HepG2 (cell line): ENCODE measurements around the gene CDH12. TPM values are rescaled to one million over a fixed set of nuclear protein-coding genes. Genes with fewer than 3 reads are reported as not detected.
"Not testable (repeated sequence)": the region's sequence is repeated elsewhere in the genome, so short reads cannot be mapped to it uniquely, and the experiment has no call there.

Experiments used
- ATAC-seq: fragments of 200-7000 bp; cut with Tn5 transposase; 3 replicates; pipeline ENCODE4 v1.9.1; 2020; ENCODE audit warnings: mild to moderate bottlenecking, moderate library complexity
- BruUV-seq: library from RNA; stranded (reverse); fragments of 400-500 nt; replicated peaks from 2 replicates; lab custom pipeline; 2021; lab: Mats Ljungman, UMichigan
- CTCF ChIA-PET: fragments of 300-600 bp; formaldehyde crosslinking; extraction: SDS; loops from one replicate; lab custom pipeline; 2021; ENCODE audit warnings: low total read pairs, inconsistent platforms, low intra/inter-chr PET ratio; lab: Yijun Ruan, JAX
- POLR2A ChIA-PET: fragments of 350-600 bp; sonication (Branson Sonifier 250); formaldehyde crosslinking; loops from one replicate; lab custom pipeline; 2020; ENCODE audit warnings: antibody characterized with exemption, inconsistent platforms; lab: Yijun Ruan, JAX
- DNase-seq: peaks from one replicate; pipeline ENCODE4 v3.0.0-alpha.2; 2015; ENCODE audit warnings: low spot score
- FAIRE-seq: peaks from 3 replicates; lab custom pipeline; 2011; peaks lifted over from hg19 to GRCh38; lab: Jason Lieb, UNC
- H2AFZ ChIP-seq: one replicate; pipeline ENCODE4 v1.6.1; 2011; ENCODE audit warnings: low read length, inconsistent platforms
- H3K27ac ChIP-seq: fragments of 300-600 bp; 3 replicates; pipeline ENCODE4 v1.8.0; 2011; ENCODE audit warnings: mixed run types, mild to moderate bottlenecking, mixed read lengths, low read length, inconsistent platforms; ENCODE audit not compliant: insufficient read depth; ENCODE audit errors: extremely low read length
- H3K27me3 ChIP-seq, 2 experiments: fragments of 200-600 bp in 1 of 2; 2 replicates in 1 of 2; 3 replicates in 1 of 2; pipeline versions ENCODE4 v1.6.0 to v1.8.0; 2011; ENCODE audit warnings: low read length in 2 of 2, mild to moderate bottlenecking in 2 of 2, moderate library complexity in 2 of 2, inconsistent platforms in 1 of 2; ENCODE audit not compliant: insufficient read depth in 2 of 2, control insufficient read depth in 1 of 2
- H3K36me3 ChIP-seq, 2 experiments: fragments of 200-600 bp in 1 of 2; replicated peaks in 1 of 2; 2 replicates in 1 of 2; 3 replicates in 1 of 2; pipeline versions ENCODE4 v1.5.1 to v1.8.0; 2011; ENCODE audit warnings: low read length in 2 of 2, inconsistent platforms in 1 of 2; ENCODE audit not compliant: insufficient read depth in 2 of 2, control insufficient read depth in 1 of 2
- H3K4me1 ChIP-seq: 2 replicates; pipeline ENCODE4 v1.5.1; 2012; ENCODE audit warnings: low read length, inconsistent platforms; ENCODE audit not compliant: insufficient read depth
- H3K4me2 ChIP-seq: 2 replicates; pipeline ENCODE4 v1.6.0; 2011; ENCODE audit warnings: low read depth, low read length, inconsistent platforms
- H3K4me3 ChIP-seq, 3 experiments: fragments of 200-600 bp in 1 of 3; sonication (generic), shearing (Covaris generic) in 1 of 3; replicated peaks in 1 of 3; 2 replicates each; pipeline ENCODE4 v1.5.1; 2011 to 2016; ENCODE audit warnings: low read length in 3 of 3, inconsistent platforms in 2 of 3, low read depth in 2 of 3, mild to moderate bottlenecking in 2 of 3, control low read depth in 1 of 3, mixed read lengths in 1 of 3; ENCODE audit not compliant: insufficient read depth in 1 of 3
- H3K79me2 ChIP-seq: one replicate; pipeline ENCODE4 v1.6.1; 2011; ENCODE audit warnings: low read length, inconsistent platforms; ENCODE audit not compliant: insufficient read depth
- H3K9ac ChIP-seq: 2 replicates; pipeline ENCODE4 v1.6.0; 2011; ENCODE audit warnings: mild to moderate bottlenecking, low read depth, low read length, inconsistent platforms; ENCODE audit not compliant: insufficient read depth
- H3K9me3 ChIP-seq: 2 replicates; pipeline ENCODE4 v1.5.1; 2012; ENCODE audit warnings: mild to moderate bottlenecking, low read length
- H4K20me1 ChIP-seq: 2 replicates; pipeline ENCODE4 v1.6.0; 2011; ENCODE audit warnings: inconsistent platforms, mild to moderate bottlenecking, low read length, moderate library complexity; ENCODE audit not compliant: insufficient read depth
- FOXA1 ChIP-seq, 2 experiments: fragments of 450-650 bp in 1 of 2; sonication (generic) in 1 of 2; formaldehyde crosslinking in 1 of 2; IDR thresholded peaks; 2 replicates each; pipeline versions ENCODE4 v1.4.0 to v1.6.1; 2016 to 2020; ENCODE audit warnings: missing genetic modification reagents in 1 of 2
- FOXP4 ChIP-seq: sonication (generic); formaldehyde crosslinking; IDR thresholded peaks from 2 replicates; pipeline ENCODE4 v1.4.0; 2020; ENCODE audit warnings: missing genetic modification reagents
- KLF6 ChIP-seq: IDR thresholded peaks from 2 replicates; pipeline ENCODE4 v1.8.0; 2016; ENCODE audit warnings: missing biosample characterization, missing genetic modification reagents
- PAF1 ChIP-seq: IDR thresholded peaks from 2 replicates; pipeline ENCODE4 v1.6.1; 2016; ENCODE audit warnings: missing genetic modification reagents, missing compliant biosample characterization
- PHF5A ChIP-seq: IDR thresholded peaks from one replicate; pipeline ENCODE4 v1.6.1; 2018; ENCODE audit warnings: low read depth, missing genetic modification reagents; ENCODE audit not compliant: unreplicated experiment
- RCOR2 ChIP-seq: IDR thresholded peaks from 2 replicates; pipeline ENCODE4 v1.6.1; 2016; ENCODE audit warnings: missing biosample characterization, missing genetic modification reagents
- SP140L ChIP-seq: sonication (generic); formaldehyde crosslinking; IDR thresholded peaks from 2 replicates; pipeline ENCODE4 v1.4.0; 2020; ENCODE audit warnings: missing genetic modification reagents, borderline replicate concordance
- SRF ChIP-seq: IDR thresholded peaks from 2 replicates; pipeline ENCODE4 v1.6.1; 2011; ENCODE audit warnings: mild to moderate bottlenecking, low read depth, low read length, moderate library complexity
- SSRP1 ChIP-seq: IDR thresholded peaks from 2 replicates; pipeline ENCODE4 v1.6.1; 2016; ENCODE audit warnings: control low read depth
- WIZ ChIP-seq: sonication (generic); formaldehyde crosslinking; IDR thresholded peaks from 2 replicates; pipeline ENCODE4 v1.5.1; 2020; ENCODE audit warnings: mild to moderate bottlenecking, missing genetic modification reagents
- YEATS4 ChIP-seq: sonication (generic); formaldehyde crosslinking; IDR thresholded peaks from 2 replicates; pipeline ENCODE4 v1.4.0; 2020; ENCODE audit warnings: missing genetic modification reagents, borderline replicate concordance
- ZNF274 ChIP-seq: sonication (generic); formaldehyde crosslinking; IDR thresholded peaks from 2 replicates; pipeline ENCODE4 v1.5.1; 2020; ENCODE audit warnings: mild to moderate bottlenecking, missing genetic modification reagents
- ZNF543 ChIP-seq: sonication (generic); formaldehyde crosslinking; IDR thresholded peaks from 2 replicates; pipeline ENCODE4 v1.4.0; 2020; ENCODE audit warnings: mild to moderate bottlenecking, missing genetic modification reagents
- ZNF709 ChIP-seq: sonication (generic); formaldehyde crosslinking; IDR thresholded peaks from 2 replicates; pipeline ENCODE4 v1.5.0; 2020; ENCODE audit warnings: mild to moderate bottlenecking, missing genetic modification reagents
- ZNF841 ChIP-seq: sonication (generic); formaldehyde crosslinking; IDR thresholded peaks from 2 replicates; pipeline ENCODE4 v1.8.1; 2023; ENCODE audit warnings: missing genetic modification reagents, borderline replicate concordance
- WGBS: methylation state at CpG from one replicate; pipeline ENCODE4 v1.1.6; 2017; ENCODE audit warnings: low lambda C conversion rate; 5-methylcytosine and 5-hydroxymethylcytosine counted together
- in situ Hi-C: cut with HindIII; loops from 2 replicates; pipeline ENCODE4 v1.10.0; 2017; ENCODE audit warnings: low pct_unique_long_range_greater_than_20kb; ENCODE audit not compliant: extremely low pct_ligation_motif_present
- intact Hi-C: fragments of 100-400 bp; cut with micrococcal nuclease; formaldehyde crosslinking; loops from one replicate; pipeline ENCODE4 v1.10.0; 2022; ENCODE audit not compliant: unreplicated experiment
- polyA plus RNA-seq, 8 experiments: library from polyadenylated mRNA; depleted of rRNA in 3 of 8; stranded (reverse) in 7 of 8; unstranded in 1 of 8; fragments of >200 nt; fragmentation: Illumina TruSeq in 4 of 8; extraction: Trizol in 4 of 8; gene quantifications; 2 replicates each; pipeline versions ENCODE4 v1.2.1 to v1.2.3, GENCODE V29; 2011 to 2016; ENCODE audit warnings: low read depth in 4 of 8, missing spikeins in 1 of 8, mixed read lengths in 1 of 8; ENCODE audit not compliant: insufficient read depth in 1 of 8
- total RNA-seq, 5 experiments: library from RNA; depleted of rRNA; stranded (reverse); fragments of >200 nt; fragmentation: Illumina TruSeq; extraction: Trizol; gene quantifications; 2 replicates each; pipeline ENCODE4 v1.2.3, GENCODE V29; 2016; ENCODE audit warnings: low read depth in 1 of 5
- TF ChIP-seq, protein P1 (sequence below): sonication (generic); formaldehyde crosslinking; IDR thresholded peaks from 2 replicates; pipeline ENCODE4 v1.9.0; 2021; ENCODE audit warnings: missing genetic modification reagents, mild to moderate bottlenecking, borderline replicate concordance
- TF ChIP-seq, protein P2 (sequence below): sonication (generic); formaldehyde crosslinking; IDR thresholded peaks from 2 replicates; pipeline ENCODE4 v1.5.1; 2020; ENCODE audit warnings: missing genetic modification reagents, mild to moderate bottlenecking, borderline replicate concordance

CDH12 gene
- total and polyA plus RNA-seq, 2 of the 13 experiments (the other 11 are each of a cell fraction or from before 2014, with no cell fraction given) = not detected

GRCh38 chr5:21951571-21951970 lies 901.6 kb downstream of the CDH12 start:
- H3K27me3 ChIP-seq, H3K79me2 ChIP-seq, H3K36me3 ChIP-seq, CTCF ChIA-PET, H3K4me3 ChIP-seq, ATAC-seq, H2AFZ ChIP-seq, H3K4me2 ChIP-seq, in situ Hi-C loops, H3K9me3 ChIP-seq, intact Hi-C loops, H4K20me1 ChIP-seq, H3K4me1 ChIP-seq, POLR2A ChIA-PET, H3K27ac ChIP-seq, H3K9ac ChIP-seq, DNase-seq, FAIRE-seq, BruUV-seq: not testable (repeated sequence)
- WGBS = 8% methylated on average over 1 of the region's 1 CpG

- H3K36me3 ChIP-seq = no peaks in the 10 kb centered on the region
- no peak overlapping the region for H3K27ac ChIP-seq
- H3K9ac ChIP-seq = no peak overlapping the region
- in situ Hi-C loops (no loop called here), intact Hi-C loops (no loop called here)
- FAIRE-seq (no peak), ATAC-seq (no peak), DNase-seq (no peak)
- no TSS peak for BruUV-seq
- H4K20me1 ChIP-seq = no peaks in the 10 kb centered on the region
- H3K4me3 ChIP-seq = no peak overlapping the region
- no peaks in the 10 kb centered on the region for H3K79me2 ChIP-seq
- H3K9me3 ChIP-seq = no peaks in the 10 kb centered on the region; the same call in 1 of the 2 replicates
- H2AFZ ChIP-seq = no peak overlapping the region
- POLR2A ChIA-PET = no interaction called here
- H3K4me1 ChIP-seq = no peaks in the 10 kb centered on the region
- no peaks in the 10 kb centered on the region for H3K27me3 ChIP-seq
- H3K4me2 ChIP-seq = no peak overlapping the region
- CTCF ChIA-PET = no interaction called here
- WGBS = 4% methylated on average over 1 of the region's 1 CpG
- no peak for TF ChIP-seq ZNF543 (CRISPR knock-in tag)
- TF ChIP-seq, protein P1, sequence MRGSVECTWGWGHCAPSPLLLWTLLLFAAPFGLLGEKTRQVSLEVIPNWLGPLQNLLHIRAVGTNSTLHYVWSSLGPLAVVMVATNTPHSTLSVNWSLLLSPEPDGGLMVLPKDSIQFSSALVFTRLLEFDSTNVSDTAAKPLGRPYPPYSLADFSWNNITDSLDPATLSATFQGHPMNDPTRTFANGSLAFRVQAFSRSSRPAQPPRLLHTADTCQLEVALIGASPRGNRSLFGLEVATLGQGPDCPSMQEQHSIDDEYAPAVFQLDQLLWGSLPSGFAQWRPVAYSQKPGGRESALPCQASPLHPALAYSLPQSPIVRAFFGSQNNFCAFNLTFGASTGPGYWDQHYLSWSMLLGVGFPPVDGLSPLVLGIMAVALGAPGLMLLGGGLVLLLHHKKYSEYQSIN = no peak
- TF ChIP-seq, protein P2, sequence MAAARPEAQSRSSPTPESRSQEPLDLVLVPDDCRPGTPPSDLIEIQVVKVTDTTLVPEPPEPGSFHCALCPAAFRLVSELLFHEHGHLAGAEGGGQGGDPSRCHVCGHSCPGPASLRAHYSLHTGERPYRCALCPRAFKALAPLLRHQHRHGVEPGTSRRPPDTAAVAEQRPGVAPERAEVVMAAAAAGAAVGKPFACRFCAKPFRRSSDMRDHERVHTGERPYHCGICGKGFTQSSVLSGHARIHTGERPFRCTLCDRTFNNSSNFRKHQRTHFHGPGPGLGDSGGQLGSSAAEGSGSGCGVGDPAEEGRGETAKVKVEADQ (CRISPR knock-in tag) = no peak
- no peak for TF ChIP-seq FOXP4 (CRISPR knock-in tag)
- no peak for TF ChIP-seq ZNF841 (CRISPR knock-in tag)
- no peak for TF ChIP-seq SP140L (CRISPR knock-in tag)
- no peak for TF ChIP-seq ZNF274
- TF ChIP-seq WIZ = no peak
- TF ChIP-seq FOXA1 (IDR thresholded peaks at IDR 0.05) = no peak
- no peak for TF ChIP-seq FOXA1 (CRISPR knock-in tag; IDR thresholded peaks at IDR 0.05)
- TF ChIP-seq SRF = no peak
- no peak for TF ChIP-seq KLF6 (CRISPR knock-in tag)
- no peak for TF ChIP-seq PAF1 (CRISPR knock-in tag)
- no peak for TF ChIP-seq ZNF709
- TF ChIP-seq SSRP1 = no peak
- TF ChIP-seq PHF5A (CRISPR knock-in tag) = no peak
- no peak for TF ChIP-seq RCOR2 (CRISPR knock-in tag)
- no peak for TF ChIP-seq YEATS4 (CRISPR knock-in tag)
These were observed 922.0 kb downstream of the CDH12 start for GRCh38 chr5:21931116-21931515.
